HG03460 (cell line): ENCODE data around the gene ANKH.
"Not testable (repeated sequence)": the region's sequence is repeated elsewhere in the genome, so short reads cannot be mapped to it uniquely, and the experiment has no call there.

Experiments
- ATAC-seq: cut with Tn5 transposase; IDR thresholded peaks from one replicate; pipeline ENCODE4 v1.9.1; 2021; ENCODE audit not compliant: unreplicated experiment

The ANKH gene

GRCh38 chr5:14871214-14872069 is at the start of gene ANKH:
Gene ANKH, minus strand, starts transcription at chr5:14871778. Its CDS starts 331 bp downstream, at chr5:14871447.
- ATAC-seq, result peak; percentile 81

- ATAC-seq, result no peak
Measured at GRCh38 chr5:14920121-14920520, 48.5 kb upstream of the ANKH start.

GRCh38 chr5:14919106-14919505 is 47.5 kb upstream of the ANKH start:
- not testable (repeated sequence) for ATAC-seq

GRCh38 chr5:14917719-14918118 is 46.1 kb upstream of the ANKH start:
- no peak for ATAC-seq

GRCh38 chr5:14915291-14915952 is 43.8 kb upstream of the ANKH start:
- no peak for ATAC-seq

GRCh38 chr5:14914623-14915260 is 43.2 kb upstream of the ANKH start:
- ATAC-seq, result no peak

GRCh38 chr5:14914193-14914592 is 42.6 kb upstream of the ANKH start:
- ATAC-seq, result no peak

- ATAC-seq, result no peak
Measured at GRCh38 chr5:14913096-14913495, 41.5 kb upstream of the ANKH start.

- ATAC-seq, result no peak
Measured at GRCh38 chr5:14912206-14912605, 40.6 kb upstream of the ANKH start.

- ATAC-seq, result no peak
Measured at GRCh38 chr5:14909369-14909768, 37.8 kb upstream of the ANKH start.

- no peak for ATAC-seq
Measured at GRCh38 chr5:14908172-14908571, 36.6 kb upstream of the ANKH start.

- no peak for ATAC-seq
Measured at GRCh38 chr5:14906628-14907027, 35.0 kb upstream of the ANKH start.

- ATAC-seq, result no peak
Measured at GRCh38 chr5:14902826-14903560, 31.4 kb upstream of the ANKH start.

- no peak for ATAC-seq
Measured at GRCh38 chr5:14901462-14902051, 30.0 kb upstream of the ANKH start.

- no peak for ATAC-seq
Measured at GRCh38 chr5:14900693-14901461, 29.3 kb upstream of the ANKH start.

- no peak for ATAC-seq
Measured at GRCh38 chr5:14896131-14896530, 24.6 kb upstream of the ANKH start.

- no peak for ATAC-seq
Measured at GRCh38 chr5:14895301-14895700, 23.7 kb upstream of the ANKH start.

GRCh38 chr5:14894748-14895147 is 23.2 kb upstream of the ANKH start:
- no peak for ATAC-seq

- ATAC-seq, result no peak
Measured at GRCh38 chr5:14893381-14893780, 21.8 kb upstream of the ANKH start.

GRCh38 chr5:14890846-14891245 is 19.3 kb upstream of the ANKH start:
- no peak for ATAC-seq
